HG03025 (cell line): ENCODE data around the gene HSF2.
"Not testable (repeated sequence)": the region's sequence is repeated elsewhere in the genome, so short reads cannot be mapped to it uniquely, and the experiment has no call there.

Source experiments
- ATAC-seq: cut with Tn5 transposase; IDR thresholded peaks from one replicate; pipeline ENCODE4 v1.9.1; 2021; ENCODE audit warnings: mild to moderate bottlenecking, moderate library complexity; ENCODE audit not compliant: unreplicated experiment, low FRiP score

HSF2 gene

DNA sequence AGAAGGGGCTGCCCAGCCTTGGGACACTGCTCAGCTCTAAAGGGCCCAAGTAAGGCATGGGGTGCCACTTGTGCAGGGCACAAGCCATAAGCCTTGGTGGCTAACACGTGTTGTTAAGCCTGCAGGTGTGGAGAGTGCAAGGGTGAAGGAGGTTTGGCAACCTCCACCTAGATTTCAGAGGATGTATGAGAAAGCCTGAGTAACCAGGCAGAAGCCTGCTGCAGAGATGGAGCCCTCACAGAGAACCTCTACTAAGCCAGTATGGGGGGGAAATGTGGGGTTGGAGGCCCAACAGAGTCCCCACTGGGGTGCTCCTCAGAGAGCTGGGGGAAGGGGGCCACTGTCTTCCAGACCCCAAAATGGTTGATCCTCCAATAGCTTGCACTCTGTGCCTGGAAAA lies 39.5 kb downstream of the HSF2 start:
- no peak for ATAC-seq

DNA sequence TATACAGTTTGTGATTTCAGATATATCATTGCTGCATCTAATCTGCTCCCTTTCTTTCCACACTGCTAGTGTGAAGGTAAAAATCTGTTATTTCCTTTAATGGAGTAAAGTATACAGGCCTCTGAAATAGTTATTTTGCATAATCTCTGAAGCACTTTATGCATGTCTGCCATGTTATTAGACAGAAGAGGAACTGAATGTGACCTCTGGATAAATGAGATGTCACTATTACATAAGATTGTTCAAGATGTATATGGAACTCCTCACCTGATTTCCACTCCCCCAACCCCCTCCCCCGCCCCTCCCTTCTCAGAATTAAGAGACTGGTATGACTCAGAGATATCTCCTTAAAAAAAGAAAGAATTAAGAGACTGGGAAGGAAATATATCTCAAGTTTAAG lies 45.8 kb downstream of the HSF2 start:
- ATAC-seq, result no peak

DNA sequence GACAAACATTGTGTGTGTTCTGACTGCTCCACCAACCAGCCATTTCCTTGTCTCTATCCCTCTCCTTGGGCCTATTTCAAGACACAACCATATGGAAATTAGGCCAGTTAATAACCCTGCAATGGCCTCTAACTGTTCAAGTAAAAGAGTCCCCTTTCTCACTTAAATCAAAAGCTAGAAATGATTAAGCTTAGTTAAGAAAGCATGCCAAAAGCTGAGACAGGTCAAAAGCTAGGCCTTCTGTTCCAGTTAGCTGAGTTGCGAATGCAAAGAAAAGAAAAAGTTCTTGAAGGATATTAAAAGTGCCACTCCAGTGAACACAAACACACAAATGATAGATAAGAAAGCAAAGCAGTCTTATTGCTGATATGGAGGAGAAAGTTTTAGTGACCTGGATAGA lies 49.6 kb downstream of the HSF2 start:
- no peak for ATAC-seq

DNA sequence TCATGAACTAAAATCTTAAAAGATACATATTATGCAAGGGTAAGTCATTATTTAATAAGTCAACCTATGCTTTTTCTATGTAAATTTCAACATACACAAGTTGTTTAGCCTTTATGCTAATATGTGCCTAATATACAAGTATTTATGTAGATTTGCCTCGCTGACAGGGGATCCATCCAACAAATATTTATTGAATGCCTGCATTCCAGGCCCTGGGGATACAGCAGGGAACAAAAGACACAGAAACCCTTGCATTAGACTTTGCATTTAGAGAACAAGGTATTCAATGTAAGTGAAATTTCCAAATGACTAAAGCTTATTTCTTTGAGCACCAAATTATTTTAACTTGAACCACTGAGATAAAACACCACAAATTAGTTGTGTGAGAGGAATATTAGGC lies 53.1 kb downstream of the HSF2 start:
- no peak for ATAC-seq

DNA sequence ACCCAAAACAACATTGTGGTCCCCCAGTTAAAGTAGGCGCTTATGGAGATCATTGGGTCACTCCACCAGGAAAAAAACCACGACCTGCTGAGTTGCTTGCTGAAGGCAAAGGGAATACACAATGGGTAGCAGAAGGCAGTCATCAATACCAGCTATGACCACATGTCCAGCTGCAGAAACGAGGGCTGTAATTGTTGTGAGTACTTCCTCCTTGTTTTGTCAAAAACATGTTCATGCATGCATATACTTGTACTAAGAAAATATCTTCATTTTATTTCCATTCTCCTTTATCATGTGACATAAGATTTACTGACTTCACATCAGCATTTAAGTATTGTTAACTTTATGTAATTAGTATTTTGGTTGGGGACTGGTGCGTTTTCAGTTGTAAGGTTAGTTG lies 55.2 kb downstream of the HSF2 start:
- no peak for ATAC-seq

DNA sequence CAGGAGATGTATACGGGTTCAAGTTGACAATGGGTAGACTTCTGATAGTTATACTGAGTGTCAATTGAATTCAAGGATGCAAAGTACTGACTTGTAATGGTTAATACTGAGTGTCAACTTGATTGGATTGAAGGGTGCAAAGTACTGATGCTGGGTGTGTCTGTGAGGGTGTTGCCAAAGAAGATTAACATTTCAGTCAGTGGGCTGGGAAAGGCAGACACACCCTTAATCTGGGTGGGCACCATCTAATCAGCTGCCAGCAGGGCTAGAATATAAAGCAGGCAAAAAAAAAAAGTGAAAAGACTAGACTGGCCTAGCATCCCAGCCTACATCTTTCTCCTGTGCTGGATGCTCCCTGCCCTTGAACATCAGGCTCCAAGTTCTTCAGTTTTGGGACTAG lies 55.7 kb downstream of the HSF2 start:
- not testable (repeated sequence) for ATAC-seq

DNA sequence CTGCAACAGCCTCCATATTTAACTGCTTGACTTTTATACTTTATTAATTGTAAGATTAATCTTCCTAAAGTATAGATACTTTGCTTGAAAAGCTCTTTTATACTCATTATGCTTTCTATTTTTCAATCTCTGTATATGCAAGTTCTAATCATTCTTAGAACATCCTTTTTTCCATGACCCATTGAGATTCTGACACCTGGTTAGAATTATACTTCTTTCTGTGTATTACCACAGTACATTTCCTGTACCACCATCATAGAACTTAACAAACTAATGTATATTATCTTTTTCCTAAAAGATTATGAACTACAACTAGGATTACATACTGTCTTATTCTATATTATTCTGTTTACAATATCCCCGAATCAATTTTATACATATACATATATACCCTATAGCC lies 58.6 kb downstream of the HSF2 start:
- no peak for ATAC-seq

DNA sequence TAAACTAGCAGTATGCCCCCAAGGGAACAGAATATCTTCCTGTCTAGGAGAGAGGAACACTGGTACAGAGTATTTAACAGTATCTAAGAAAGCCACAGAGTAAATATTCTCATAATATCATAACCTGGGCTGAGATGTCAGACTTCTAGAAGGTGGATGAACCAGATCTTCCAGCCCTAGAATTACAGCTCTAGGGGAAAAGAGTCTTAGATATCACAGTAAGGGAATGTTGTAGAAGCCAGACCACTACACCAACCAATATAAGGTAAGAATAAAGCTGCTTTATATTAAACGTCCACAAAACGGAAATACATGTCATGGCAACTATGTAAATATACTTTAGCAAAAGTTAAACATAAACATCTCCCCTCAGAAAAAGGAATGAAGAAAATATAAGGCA lies 59.8 kb downstream of the HSF2 start:
- ATAC-seq, result no peak

DNA sequence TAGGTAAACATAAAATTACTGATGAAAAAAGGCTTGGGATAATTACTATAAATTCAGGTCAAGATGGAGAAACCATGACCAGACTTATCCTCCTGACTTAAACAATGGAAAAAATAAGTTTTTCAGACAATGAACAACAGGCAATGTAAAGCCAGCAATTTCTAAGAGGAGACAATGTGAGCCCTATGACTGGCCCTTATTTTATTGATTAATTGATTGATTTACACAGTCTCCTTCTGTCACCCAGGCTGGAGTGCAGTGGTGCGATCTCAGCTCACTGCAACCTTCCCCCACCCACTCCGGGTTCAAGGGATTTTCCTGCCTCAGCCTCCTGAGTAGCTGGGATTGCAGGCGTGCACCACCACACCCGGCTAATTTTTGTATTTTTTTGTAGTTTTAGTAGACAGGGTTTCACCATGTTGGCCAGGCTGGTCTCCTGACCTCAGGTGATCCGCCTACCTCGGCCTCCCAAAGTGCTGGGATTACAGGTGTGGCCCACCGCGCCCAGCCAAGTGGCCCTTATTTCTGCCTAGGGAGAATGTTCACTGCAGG lies 60.5 kb downstream of the HSF2 start:
- not testable (repeated sequence) for ATAC-seq

DNA sequence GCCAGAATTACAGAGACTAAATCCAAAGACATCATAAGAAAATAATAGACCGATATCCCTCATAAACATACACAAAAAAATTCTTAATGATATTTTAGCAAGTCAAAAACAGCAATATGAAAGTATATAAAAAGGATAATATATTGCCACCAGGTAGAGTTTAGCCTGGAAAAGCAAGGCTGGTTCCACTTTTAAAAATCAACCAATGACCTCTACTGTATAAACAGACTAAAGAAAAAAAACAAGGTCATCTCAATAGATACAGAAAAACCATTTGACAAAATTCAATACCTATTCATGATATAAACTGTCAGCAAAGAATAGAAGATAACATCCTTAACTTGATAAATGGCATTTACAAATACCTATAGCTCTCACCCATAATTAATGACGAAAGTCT lies 62.4 kb downstream of the HSF2 start:
- no peak for ATAC-seq

DNA sequence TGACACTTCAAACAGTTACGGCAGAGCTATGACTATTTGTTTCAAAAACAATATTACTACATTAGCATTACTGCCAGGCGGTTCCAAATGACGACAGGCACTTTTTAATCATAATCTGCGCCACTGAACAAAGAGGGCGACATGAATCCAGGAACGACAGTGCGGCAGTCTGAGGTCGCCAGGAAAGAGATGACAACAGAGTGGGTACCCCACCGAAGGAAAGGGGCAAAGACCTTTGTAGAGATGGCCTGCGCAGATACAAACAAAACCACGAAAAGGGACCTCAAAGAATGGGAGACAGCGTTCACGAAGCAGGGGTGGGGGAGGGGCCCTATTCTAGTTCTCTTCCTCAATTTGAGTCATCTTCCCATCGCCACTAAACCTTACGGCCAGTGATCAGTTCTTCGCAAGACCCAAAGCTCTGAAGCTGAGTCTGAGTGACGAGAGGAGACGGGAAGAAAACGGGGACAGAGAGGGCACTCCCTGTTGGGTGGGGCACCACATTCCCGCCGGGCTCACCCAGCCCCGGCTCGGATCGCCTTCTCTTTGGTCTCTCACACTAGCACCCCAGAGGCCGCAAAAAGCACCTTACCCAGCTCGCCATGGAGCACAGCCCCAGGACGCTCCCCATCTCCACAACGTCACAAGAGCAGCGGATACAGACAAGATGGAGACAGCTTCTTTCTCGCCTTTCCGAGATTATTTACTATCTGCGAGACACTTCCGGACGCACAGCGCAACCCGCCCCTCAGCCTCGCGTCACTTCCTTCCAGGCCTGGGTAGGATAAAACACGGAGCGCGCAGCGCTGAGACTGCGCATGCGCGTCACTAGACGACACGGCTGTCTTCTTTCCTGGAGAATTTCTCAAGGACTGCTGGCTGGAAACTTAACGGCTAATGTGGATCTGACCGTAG lies 71.9 kb downstream of the HSF2 start, which contains the start of gene SERINC1:
Gene SERINC1 (minus strand): TSS at position 701 of the 915 bp plus-strand sequence. CDS start 70 bp downstream, at position 631.
- ATAC-seq, result peak; percentile 100

DNA sequence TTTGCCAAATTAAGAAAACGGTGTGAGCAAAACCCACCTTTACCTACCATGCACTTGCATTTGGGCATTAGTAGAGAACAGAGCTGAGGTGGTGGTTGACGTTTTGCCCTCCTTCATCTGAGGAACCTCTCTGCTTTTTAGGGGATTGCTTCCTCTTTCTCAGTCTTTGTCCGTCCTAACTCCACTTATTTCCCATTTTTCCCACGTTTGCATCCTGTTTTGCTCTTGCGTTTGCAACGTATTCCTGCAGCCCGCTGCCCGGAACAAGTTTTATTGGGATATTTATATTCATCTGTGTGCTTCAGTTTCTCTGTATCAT lies 72.5 kb downstream of the HSF2 start:
- peak; percentile 56 for ATAC-seq

DNA sequence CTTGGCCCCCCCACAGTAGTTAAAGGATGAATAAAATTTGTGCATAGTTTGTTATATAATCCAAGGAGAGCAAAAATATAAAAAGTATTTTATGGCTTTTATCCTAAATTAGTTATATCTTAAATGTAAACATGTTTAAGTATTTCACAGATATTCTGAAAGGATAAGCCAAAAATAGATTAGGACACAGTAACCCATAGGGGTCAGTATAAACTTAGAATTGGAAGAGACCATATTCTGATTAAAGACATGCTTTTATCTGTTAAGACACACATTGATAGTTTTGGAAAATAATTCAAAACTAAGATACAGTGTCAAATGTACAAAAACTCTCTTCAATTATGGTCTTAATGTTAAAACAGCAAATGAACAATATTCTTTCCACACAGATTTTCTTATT lies 76.7 kb downstream of the HSF2 start:
- no peak for ATAC-seq

DNA sequence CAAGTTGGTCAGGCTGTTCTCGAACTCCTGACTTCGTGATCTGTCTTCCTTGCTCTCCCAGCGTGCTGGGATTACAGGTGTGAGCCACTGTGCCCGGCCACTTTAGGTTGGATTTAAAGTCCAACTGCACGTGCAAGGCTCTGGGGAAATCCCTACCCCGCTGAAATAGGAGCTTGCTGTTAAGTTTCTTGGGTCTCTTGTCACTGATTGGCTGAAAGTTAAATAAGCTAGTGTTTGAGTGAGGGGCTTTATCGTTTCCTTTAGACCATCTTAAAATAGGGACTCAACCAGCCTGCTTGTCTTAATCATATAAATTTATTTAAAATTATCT lies 83.3 kb downstream of the HSF2 start:
- ATAC-seq, result no peak
